ENCODE data around the gene KCNJ6.
"Not testable (repeated sequence)": the region's sequence is repeated elsewhere in the genome, so short reads cannot be mapped to it uniquely, and the experiment has no call there.

- TF ChIP-seq POLR2A, CTCF, POLR2AphosphoS5 (IDR thresholded peaks at IDR 0.05): not testable (repeated sequence)
Measured at GRCh38 chr21:37712569-37712934, 203.7 kb downstream of the KCNJ6 start.
